ENCODE results near the gene PBX1. TPM values are rescaled to one million over a fixed set of nuclear protein-coding genes. Genes with fewer than 3 reads are reported as not detected.
"Not testable (repeated sequence)": the region's sequence is repeated elsewhere in the genome, so short reads cannot be mapped to it uniquely, and the experiment has no call there.

The PBX1 gene
- total RNA-seq, 6 experiments from 2014 or later = 3.1 to 7.9 (median 6.9) TPM

DNA sequence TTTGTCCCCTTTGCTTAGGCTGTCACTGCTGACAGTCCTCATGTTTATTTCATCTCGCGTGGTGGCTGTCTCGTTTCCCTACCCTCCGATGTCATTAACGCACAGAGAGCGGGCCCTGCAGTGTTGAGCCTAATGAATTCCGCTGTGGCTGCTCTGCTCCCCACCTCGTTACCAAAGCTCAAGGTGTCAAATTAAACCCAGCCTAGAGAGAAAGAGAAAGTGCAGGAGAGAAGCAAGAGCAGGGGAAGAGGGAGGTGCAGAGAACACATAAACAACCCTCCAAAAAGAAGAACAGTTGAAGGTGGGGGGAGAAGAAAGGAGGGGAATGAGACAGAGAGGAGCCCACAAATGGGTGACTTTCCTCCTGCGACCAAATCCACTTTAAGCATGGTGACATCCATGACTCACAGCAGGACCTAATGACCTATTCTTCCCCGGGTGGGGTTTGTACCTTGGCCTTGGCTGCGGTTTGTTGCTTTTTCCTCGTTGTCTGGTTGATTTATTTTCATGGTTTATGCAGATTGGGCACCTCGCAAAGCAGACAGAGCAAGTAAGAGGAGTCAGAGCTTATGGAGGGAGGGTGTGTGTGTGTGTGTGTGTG lies 92.5 kb downstream of the PBX1 start:
- DNase-seq (no peak), ATAC-seq (peak in 3 of 4 donors; percentile 14 to 41 (median 36))
- Histone ChIP-seq H3K9me3 (no peaks in the 10 kb centered on the region), H3K4me1 (no peaks in the 10 kb centered on the region), H3K27ac (no peak overlapping the region), H3K36me3 (no peaks in the 10 kb centered on the region), H3K4me3 (no peak overlapping the region), H3K27me3 (no peaks in the 10 kb centered on the region)
- no peak for TF ChIP-seq POLR2A (IDR thresholded peaks at IDR 0.05)
- TF ChIP-seq, protein P1, sequence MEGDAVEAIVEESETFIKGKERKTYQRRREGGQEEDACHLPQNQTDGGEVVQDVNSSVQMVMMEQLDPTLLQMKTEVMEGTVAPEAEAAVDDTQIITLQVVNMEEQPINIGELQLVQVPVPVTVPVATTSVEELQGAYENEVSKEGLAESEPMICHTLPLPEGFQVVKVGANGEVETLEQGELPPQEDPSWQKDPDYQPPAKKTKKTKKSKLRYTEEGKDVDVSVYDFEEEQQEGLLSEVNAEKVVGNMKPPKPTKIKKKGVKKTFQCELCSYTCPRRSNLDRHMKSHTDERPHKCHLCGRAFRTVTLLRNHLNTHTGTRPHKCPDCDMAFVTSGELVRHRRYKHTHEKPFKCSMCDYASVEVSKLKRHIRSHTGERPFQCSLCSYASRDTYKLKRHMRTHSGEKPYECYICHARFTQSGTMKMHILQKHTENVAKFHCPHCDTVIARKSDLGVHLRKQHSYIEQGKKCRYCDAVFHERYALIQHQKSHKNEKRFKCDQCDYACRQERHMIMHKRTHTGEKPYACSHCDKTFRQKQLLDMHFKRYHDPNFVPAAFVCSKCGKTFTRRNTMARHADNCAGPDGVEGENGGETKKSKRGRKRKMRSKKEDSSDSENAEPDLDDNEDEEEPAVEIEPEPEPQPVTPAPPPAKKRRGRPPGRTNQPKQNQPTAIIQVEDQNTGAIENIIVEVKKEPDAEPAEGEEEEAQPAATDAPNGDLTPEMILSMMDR (IDR thresholded peaks at IDR 0.05) = no peak
- intact Hi-C loops (cut with DNase I) = no loop called here
- 39% methylated on average over 13 of the region's 13 CpGs for WGBS (ENCODE audit: insufficient coverage, low coverage, low lambda C conversion rate, missing lambda C conversion rate)

DNA sequence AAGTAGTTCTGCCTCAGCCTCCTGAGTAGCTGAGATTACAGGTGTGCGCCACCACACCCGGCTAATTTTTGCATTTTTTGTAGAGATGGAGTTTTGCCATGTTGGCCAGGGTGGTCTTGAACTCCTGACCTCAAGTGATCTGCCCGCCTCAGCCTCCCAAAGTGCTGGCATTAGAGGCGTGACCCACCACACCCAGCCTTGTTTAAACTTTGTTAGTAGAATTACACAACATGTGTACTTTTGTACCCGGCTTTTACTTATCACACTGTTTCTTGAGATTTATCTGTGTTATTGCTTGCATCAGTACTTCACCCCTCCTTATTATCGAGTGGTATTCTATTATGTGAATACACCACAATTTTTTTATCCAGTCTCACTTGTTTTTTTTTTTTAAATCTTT lies 94.0 kb downstream of the PBX1 start:
- H3K27me3 ChIP-seq; DNase-seq; H3K4me3 ChIP-seq; H3K9me3 ChIP-seq; H3K36me3 ChIP-seq; H3K4me1 ChIP-seq; intact Hi-C loops (cut with DNase I); H3K27ac ChIP-seq: not testable (repeated sequence)
- ATAC-seq = peak in 1 of 4 donors; percentile 38
- 61% methylated on average over 6 of the region's 6 CpGs for WGBS (ENCODE audit: insufficient coverage, low coverage, low lambda C conversion rate, missing lambda C conversion rate)

DNA sequence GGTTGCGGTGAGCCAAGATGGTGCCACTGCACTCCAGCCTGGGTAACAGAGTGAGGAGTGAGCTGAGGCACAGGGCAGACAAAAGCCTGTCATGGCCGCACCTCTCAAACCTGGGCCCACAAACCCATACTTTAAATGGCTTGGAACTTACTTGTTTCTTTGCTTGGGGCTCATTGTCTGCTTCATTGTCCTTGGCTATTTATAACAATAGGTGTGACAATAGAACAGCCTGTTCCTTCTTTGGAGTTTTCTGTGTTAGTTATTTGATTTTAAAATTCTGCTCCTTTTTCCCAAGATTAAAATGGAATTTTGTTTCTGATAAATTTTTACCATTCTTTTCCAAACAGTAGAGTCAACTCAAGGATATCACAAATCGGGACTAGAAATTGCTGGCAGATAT lies 94.7 kb downstream of the PBX1 start:
- no peaks in the 10 kb centered on the region for H3K9me3 ChIP-seq
- TF ChIP-seq POLR2A (IDR thresholded peaks at IDR 0.05) = no peak
- TF ChIP-seq, protein P1 (IDR thresholded peaks at IDR 0.05) = no peak
- 67% methylated on average over 1 of the region's 3 CpGs for WGBS (ENCODE audit: insufficient coverage, low coverage, low lambda C conversion rate, missing lambda C conversion rate)
- H3K36me3 ChIP-seq = no peaks in the 10 kb centered on the region
- H3K4me3 ChIP-seq = no peak overlapping the region
- H3K4me1 ChIP-seq = no peaks in the 10 kb centered on the region
- DNase-seq = no peak
- no peak for ATAC-seq
- intact Hi-C loops (cut with DNase I) = no loop called here
- H3K27ac ChIP-seq = no peak overlapping the region
- H3K27me3 ChIP-seq = no peaks in the 10 kb centered on the region

DNA sequence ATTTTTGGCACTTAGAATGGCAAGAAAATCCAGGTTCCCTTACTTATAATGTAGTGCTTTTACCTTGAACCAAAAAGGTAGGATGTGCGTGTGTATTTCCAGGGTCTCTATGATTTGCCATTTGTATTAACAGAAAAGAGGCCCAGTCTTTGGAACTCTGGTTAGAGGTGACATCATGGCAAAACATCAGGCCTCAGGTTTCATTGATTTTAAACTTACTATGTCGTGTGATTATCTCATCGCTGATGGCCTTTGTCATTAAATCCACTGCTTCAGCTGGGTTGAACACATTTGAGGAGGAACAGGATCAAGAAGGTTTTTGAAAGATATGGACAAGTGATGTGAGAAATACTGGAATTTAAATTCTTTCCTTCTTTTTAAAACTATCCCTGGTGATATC lies 95.2 kb downstream of the PBX1 start:
- H3K27ac ChIP-seq = no peak overlapping the region
- WGBS (ENCODE audit: insufficient coverage, low coverage, low lambda C conversion rate, missing lambda C conversion rate) = 61% methylated on average over 3 of the region's 3 CpGs

DNA sequence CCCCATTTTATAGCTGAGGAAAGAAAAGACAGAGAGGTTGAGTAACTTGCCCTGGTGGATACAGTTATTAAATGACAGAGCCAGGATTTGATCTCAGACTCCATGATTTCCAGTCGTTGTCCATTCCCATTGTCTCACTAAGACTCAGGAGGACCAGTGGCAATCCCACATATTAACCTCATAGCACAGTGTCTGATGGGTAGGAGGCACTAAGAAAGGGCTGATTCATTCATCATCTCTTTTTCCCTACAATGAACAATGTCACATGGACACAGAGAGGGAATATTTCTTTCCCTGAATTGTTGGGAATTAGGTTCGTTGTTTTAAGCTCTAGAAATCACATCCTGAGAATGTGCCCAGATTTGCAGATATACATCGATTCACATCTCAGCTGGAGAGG lies 99.9 kb downstream of the PBX1 start:
- H3K4me3 ChIP-seq = no peak overlapping the region
- intact Hi-C loops (cut with DNase I) = no loop called here
- H3K27me3 ChIP-seq = no peaks in the 10 kb centered on the region
- no peak for TF ChIP-seq POLR2A (IDR thresholded peaks at IDR 0.05)
- TF ChIP-seq, protein P1 (IDR thresholded peaks at IDR 0.05) = no peak
- H3K9me3 ChIP-seq = no peaks in the 10 kb centered on the region
- no peaks in the 10 kb centered on the region for H3K4me1 ChIP-seq
- ATAC-seq = no peak
- no peak for DNase-seq
- 66% methylated on average over 3 of the region's 3 CpGs for WGBS (ENCODE audit: insufficient coverage, low coverage, low lambda C conversion rate, missing lambda C conversion rate)
- no peak overlapping the region for H3K27ac ChIP-seq
- H3K36me3 ChIP-seq = no peaks in the 10 kb centered on the region

More for the DNA sequence above, 95.2 kb downstream of the PBX1 start:
- DNase-seq (no peak), ATAC-seq (no peak)
- H3K36me3 ChIP-seq = no peaks in the 10 kb centered on the region
- TF ChIP-seq, protein P1 (IDR thresholded peaks at IDR 0.05) = no peak
- no peak for TF ChIP-seq POLR2A (IDR thresholded peaks at IDR 0.05)
- no peaks in the 10 kb centered on the region for H3K9me3 ChIP-seq
- H3K4me1 ChIP-seq = no peaks in the 10 kb centered on the region
- H3K4me3 ChIP-seq = no peak overlapping the region
- H3K27me3 ChIP-seq = no peaks in the 10 kb centered on the region
- intact Hi-C loops (cut with DNase I) = no loop called here

Measured in right lobe of liver (tissue), 6 donors.